ENCODE results near the gene LRRC8E.

Gene LRRC8E

DNA sequence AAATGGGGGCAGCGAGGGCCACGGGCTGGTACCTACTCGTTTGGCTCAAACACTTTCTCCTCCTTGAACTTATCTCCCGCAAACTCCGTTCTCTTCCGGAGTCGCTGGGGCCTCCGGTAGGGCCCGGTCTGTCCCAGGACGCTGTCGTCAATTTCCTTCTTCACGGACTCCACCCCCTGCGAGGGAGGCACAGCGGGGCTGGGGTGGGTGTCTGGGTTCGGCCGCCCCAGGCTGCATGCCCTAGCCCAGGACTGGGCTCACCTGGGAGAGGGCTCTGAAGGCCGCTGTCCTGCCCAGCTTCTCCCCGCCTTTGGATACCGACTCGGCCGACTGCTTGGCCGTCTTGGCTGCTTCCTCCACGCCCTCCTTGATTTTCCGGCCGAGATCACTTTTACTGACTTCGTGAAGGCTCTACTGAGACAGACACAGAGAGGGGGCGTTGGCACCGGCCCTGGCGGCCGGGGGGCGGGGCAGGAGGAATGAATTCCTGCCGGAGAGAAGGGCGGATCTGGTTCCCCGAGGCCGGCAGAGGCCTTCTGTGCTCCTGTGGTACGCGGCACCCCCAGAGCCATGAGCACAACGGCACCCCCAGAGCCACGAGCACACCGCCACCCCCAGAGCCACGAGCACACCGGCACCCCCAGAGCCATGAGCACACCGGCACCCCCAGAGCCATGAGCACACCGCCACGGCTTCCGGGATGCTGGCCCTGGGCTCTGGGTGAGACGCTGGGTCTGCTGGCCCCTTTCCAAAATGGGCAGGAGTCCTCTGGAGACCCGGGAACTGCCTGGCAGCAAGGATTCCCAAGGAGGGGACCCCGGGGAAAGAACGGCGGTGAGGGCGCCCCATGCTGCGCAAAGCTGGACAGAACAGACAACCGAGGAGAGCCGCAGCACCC is 45.8 kb downstream of the LRRC8E start:
- no peak for DNase-seq

DNA sequence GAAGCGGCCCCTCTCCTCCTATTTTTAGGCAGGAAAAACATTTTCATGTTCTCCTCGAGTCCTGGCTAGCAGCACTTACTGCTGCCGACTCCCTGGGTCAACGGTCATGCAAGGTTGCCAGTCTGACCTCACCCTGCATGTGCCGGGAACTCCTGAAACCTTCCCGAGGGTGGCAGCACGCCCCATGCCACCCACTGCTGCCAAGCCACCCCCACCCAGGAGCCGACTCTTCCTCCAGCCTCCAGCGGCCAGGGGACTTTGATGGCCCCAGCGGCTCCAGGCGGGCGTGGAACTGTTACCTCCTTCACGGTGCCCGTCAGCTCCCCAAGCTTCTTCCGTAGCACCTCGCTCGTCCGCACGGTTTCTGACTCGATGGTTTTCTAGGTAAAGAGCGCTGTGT is 46.5 kb downstream of the LRRC8E start:
- no peak for DNase-seq

DNA sequence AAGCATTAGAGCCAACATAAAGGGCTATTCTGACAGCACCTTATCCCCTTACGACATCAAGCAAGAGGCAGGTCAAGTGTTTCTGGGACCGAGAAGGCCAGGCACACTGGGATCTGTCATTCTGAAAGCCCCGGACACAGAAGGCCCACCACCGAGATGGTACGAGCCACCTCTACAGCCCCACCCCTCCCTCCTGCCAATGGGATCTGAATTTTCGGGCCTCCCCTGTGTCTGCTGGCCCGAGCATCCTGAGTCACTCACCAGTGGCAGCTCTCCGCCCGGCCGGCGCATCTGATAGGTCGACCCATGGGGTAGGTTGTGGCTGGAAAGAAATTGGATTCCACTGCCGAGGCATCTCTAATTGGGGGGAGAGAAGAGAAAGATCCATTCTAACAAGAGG is 52.5 kb downstream of the LRRC8E start:
- DNase-seq = no peak

DNA sequence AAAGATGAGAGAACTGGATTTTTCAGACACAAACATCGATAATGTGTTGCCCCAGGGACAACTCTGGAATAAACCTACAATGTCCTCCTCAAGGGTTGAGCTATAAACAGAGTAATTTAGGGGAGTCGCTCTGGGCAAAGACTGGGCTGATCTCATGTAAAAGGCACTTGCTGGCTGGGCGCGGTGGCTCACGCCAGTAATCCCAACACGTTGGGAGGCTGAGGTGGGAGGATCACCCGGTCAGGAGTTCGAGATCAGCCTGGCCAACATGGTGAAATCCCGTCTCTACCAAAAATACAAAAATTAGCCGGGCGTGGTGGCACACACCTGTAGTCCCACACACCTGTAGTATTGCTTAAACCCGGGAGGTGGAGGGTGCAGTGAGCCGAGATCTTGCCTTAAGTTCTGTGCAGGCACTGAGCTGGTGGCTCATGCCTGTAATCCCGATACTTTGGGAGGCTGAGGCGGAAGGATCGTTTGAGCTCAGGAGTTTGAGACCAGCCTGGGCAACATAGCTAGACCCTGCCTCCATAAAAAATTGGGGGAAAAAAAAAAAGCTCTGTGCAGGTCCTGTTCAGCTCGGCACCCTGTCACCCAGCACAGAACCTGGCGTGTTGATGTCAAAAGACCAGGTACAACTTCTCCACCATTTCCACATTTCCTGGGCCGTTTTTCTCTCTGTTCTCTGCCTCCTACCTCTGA is 53.7 kb downstream of the LRRC8E start:
- DNase-seq = no peak

DNA sequence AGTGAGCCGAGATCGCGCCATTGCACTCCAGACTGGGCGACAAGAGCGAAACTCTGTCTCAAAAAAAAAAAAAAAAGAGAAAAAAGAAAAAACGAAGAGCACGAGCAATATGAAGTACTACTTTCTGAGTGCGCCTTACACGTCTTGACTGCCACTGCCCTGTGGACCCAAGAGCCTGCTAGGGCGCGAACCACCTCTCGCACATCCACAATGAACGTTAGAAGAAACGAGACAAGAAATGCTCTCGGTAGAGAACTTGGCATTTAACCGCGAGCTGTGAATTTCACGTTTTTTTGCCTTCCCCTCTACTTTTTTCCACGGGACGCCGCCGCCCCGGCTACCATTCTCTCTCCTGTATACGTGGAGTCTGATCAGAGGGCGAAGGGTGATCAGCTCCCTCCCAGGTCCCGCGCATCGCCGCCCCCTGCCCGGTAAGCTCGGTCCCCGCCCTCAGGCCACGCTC is 54.7 kb downstream of the LRRC8E start:
- peak in 1 of 3 donors; percentile 19 for DNase-seq

DNA sequence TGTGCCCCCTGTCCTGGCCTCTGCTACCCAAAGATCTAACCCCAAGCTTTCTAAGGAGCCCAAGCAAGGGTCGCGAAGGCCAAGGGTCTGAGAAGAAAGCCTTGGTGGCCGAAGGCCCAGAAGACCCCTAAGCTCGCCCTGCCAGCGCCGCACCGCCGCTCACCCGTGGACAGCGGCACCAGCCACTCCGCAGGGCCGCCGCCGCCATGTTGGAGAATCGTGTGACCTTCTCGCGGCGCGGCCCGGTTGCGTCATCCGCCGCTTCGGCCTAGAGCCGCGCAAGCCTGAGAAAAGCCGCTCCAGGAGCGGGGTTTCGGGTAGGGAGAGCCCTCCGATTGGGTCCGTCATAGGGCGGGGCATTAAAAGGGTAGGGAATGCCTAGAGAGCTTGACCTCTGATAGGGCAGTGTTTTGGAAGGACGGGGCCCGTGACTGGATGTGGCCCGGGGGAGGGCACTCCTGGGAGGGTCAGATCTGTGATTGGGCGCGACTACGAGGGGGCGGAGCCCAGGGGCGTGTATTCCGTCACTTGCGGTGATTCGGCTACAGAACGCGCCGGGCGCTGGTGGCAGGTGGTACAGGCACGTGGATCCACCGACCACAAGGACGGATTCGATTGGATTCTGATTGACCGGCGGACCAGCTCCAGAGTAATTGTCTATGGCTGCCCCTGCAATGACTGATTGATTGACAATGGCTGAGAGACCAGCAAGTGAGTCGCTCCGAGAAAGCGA is 55.3 kb downstream of the LRRC8E start, which contains the start of gene TIMM44:
Gene TIMM44, minus strand, starts transcription at position 223 of the 733 bp plus-strand sequence. Its CDS starts 15 bp downstream, at position 208.
- peak; percentile 99 to 100 (median 99) for DNase-seq

DNA sequence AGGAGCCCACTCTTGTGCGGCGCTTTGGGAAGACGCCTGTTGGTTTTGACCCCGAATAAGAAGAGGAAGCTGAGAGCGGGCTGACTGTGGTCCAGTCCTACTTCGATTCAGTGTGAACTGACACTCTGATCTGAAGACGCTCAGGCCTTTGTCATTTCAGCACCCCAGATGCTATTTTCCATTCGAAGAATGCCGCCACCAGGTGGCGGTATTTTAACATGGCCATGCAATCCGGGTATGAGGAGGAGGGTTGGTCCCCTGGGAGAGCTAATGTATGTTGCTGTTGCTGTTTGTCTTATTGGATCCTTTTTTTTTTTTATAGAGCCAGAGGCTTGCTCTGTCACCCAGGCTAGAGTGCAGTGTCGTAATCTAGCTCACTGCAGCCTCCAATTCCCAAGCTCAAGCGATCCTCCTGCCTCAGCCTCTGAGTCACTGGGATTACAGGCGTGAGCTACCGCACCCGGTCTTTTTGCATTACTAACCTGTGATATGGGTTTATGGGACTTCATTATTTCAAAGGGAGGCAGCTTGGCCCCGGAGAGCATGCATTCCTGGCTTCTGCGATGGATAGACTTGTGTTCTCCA is 56.0 kb downstream of the LRRC8E start:
- peak; percentile 93 to 96 (median 95) for DNase-seq

DNA sequence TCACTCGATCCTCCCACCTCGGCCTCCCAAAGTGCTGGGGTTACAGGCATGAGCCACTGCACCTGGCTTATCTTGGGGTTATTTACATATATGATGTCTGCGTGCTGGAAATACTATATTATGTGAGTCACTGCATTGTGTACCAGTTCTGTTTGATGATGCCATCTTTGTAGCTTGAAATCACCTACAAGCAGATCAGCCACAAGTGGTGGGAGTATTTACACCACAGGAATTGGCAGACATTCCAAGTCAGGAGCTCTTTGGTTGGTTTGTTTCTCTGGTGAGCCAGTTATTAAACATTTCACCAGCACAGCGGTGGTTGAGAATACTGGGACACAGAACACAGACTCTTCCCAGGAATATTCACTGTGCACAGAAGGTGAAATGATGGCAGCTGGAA is 59.6 kb downstream of the LRRC8E start:
- no peak for DNase-seq
